Mononuclear cell (primary cell): ENCODE data around the gene RBFOX1. TPM values are rescaled to one million over a fixed set of nuclear protein-coding genes. Genes with fewer than 3 reads are reported as not detected.

Experiments used
- H3K27me3 ChIP-seq: 2 replicates; pipeline ENCODE4 v1.6.0; 2011; ENCODE audit warnings: low read length, control low read depth; ENCODE audit not compliant: insufficient read depth
- H3K4me1 ChIP-seq: 2 replicates; pipeline ENCODE4 v1.5.1; 2011; ENCODE audit warnings: mild to moderate bottlenecking, low read length, control low read depth; ENCODE audit not compliant: insufficient read depth
- H3K4me3 ChIP-seq: 2 replicates; pipeline ENCODE4 v1.5.1; 2011; ENCODE audit warnings: mild to moderate bottlenecking, low read length, moderate library complexity
- H3K9me3 ChIP-seq: 2 replicates; pipeline ENCODE4 v1.5.1; 2011; ENCODE audit warnings: low read depth, mild to moderate bottlenecking, control low read depth, low read length
- total RNA-seq: library from RNA; depleted of rRNA; stranded (reverse); fragments of >200 nt; gene quantifications from one replicate; pipeline ENCODE4 v1.2.3, GENCODE V29; 2012

Gene RBFOX1
- not detected for total RNA-seq

- Histone ChIP-seq H3K9me3 (no peaks in the 10 kb centered on the region), H3K4me1 (no peaks in the 10 kb centered on the region), H3K27me3 (no peaks in the 10 kb centered on the region), H3K4me3 (no peak within 1 kb of the TSS)
Measured at GRCh38 chr16:7332611-7333010, at the start of gene RBFOX1. Gene RBFOX1, plus strand, starts transcription at chr16:7332845.

- no peaks in the 10 kb centered on the region for H3K4me1 ChIP-seq
Measured at GRCh38 chr16:7284780-7285179, 47.9 kb upstream of the RBFOX1 start.

GRCh38 chr16:7285520-7285919 lies 47.1 kb upstream of the RBFOX1 start:
- peaks cover 4% of the 10 kb centered on the region for H3K9me3 ChIP-seq
- no peaks in the 10 kb centered on the region for H3K27me3 ChIP-seq
- H3K4me1 ChIP-seq: no peaks in the 10 kb centered on the region
- H3K4me3 ChIP-seq: no peak overlapping the region

More at GRCh38 chr16:7284780-7285179, 47.9 kb upstream of the RBFOX1 start:
- H3K27me3 ChIP-seq: no peaks in the 10 kb centered on the region
- H3K4me3 ChIP-seq: no peak overlapping the region
- peaks cover 4% of the 10 kb centered on the region for H3K9me3 ChIP-seq

- H3K27me3 ChIP-seq: no peaks in the 10 kb centered on the region
- H3K9me3 ChIP-seq: peaks cover 4% of the 10 kb centered on the region
- H3K4me1 ChIP-seq: no peaks in the 10 kb centered on the region
- H3K4me3 ChIP-seq: no peak overlapping the region
Measured at GRCh38 chr16:7289299-7289698, 43.3 kb upstream of the RBFOX1 start.

- Histone ChIP-seq H3K4me1 (no peaks in the 10 kb centered on the region), H3K4me3 (no peak overlapping the region), H3K9me3 (peaks cover 2% of the 10 kb centered on the region), H3K27me3 (no peaks in the 10 kb centered on the region)
Measured at GRCh38 chr16:7290682-7291081, 42.0 kb upstream of the RBFOX1 start.

GRCh38 chr16:7294020-7294419 lies 38.6 kb upstream of the RBFOX1 start:
- H3K9me3 ChIP-seq: no peaks in the 10 kb centered on the region
- H3K4me1 ChIP-seq: no peaks in the 10 kb centered on the region
- H3K4me3 ChIP-seq: no peak overlapping the region
- no peaks in the 10 kb centered on the region for H3K27me3 ChIP-seq

- Histone ChIP-seq H3K4me3 (no peak overlapping the region), H3K27me3 (peaks cover 21% of the 10 kb centered on the region), H3K9me3 (no peaks in the 10 kb centered on the region), H3K4me1 (no peaks in the 10 kb centered on the region)
Measured at GRCh38 chr16:7303052-7303610, 29.5 kb upstream of the RBFOX1 start.

GRCh38 chr16:7303660-7304200 lies 28.9 kb upstream of the RBFOX1 start:
- peaks cover 21% of the 10 kb centered on the region for H3K27me3 ChIP-seq
- no peaks in the 10 kb centered on the region for H3K4me1 ChIP-seq
- H3K9me3 ChIP-seq: no peaks in the 10 kb centered on the region
- H3K4me3 ChIP-seq: no peak overlapping the region

GRCh38 chr16:7304279-7304678 lies 28.4 kb upstream of the RBFOX1 start:
- Histone ChIP-seq H3K9me3 (no peaks in the 10 kb centered on the region), H3K4me3 (no peak overlapping the region), H3K27me3 (peaks cover 21% of the 10 kb centered on the region), H3K4me1 (no peaks in the 10 kb centered on the region)

GRCh38 chr16:7304958-7305357 lies 27.7 kb upstream of the RBFOX1 start:
- peaks cover 21% of the 10 kb centered on the region for H3K27me3 ChIP-seq
- H3K4me1 ChIP-seq: no peaks in the 10 kb centered on the region
- H3K9me3 ChIP-seq: no peaks in the 10 kb centered on the region
- H3K4me3 ChIP-seq: no peak overlapping the region

- Histone ChIP-seq H3K27me3 (no peaks in the 10 kb centered on the region), H3K4me1 (no peaks in the 10 kb centered on the region), H3K4me3 (no peak overlapping the region), H3K9me3 (no peaks in the 10 kb centered on the region)
Measured at GRCh38 chr16:7313170-7313569, 19.5 kb upstream of the RBFOX1 start.

- Histone ChIP-seq H3K4me3 (no peak overlapping the region), H3K27me3 (no peaks in the 10 kb centered on the region), H3K9me3 (no peaks in the 10 kb centered on the region), H3K4me1 (no peaks in the 10 kb centered on the region)
Measured at GRCh38 chr16:7314163-7314562, 18.5 kb upstream of the RBFOX1 start.

GRCh38 chr16:7315813-7316212 lies 16.8 kb upstream of the RBFOX1 start:
- H3K4me1 ChIP-seq: no peaks in the 10 kb centered on the region
- H3K4me3 ChIP-seq: no peak overlapping the region
- no peaks in the 10 kb centered on the region for H3K9me3 ChIP-seq
- H3K27me3 ChIP-seq: no peaks in the 10 kb centered on the region

- H3K9me3 ChIP-seq: no peaks in the 10 kb centered on the region
- no peaks in the 10 kb centered on the region for H3K4me1 ChIP-seq
- no peak overlapping the region for H3K4me3 ChIP-seq
- H3K27me3 ChIP-seq: no peaks in the 10 kb centered on the region
Measured at GRCh38 chr16:7316281-7316888, 16.3 kb upstream of the RBFOX1 start.

GRCh38 chr16:7317982-7318381 lies 14.7 kb upstream of the RBFOX1 start:
- Histone ChIP-seq H3K4me3 (no peak overlapping the region), H3K4me1 (no peaks in the 10 kb centered on the region), H3K9me3 (no peaks in the 10 kb centered on the region), H3K27me3 (no peaks in the 10 kb centered on the region)

- no peaks in the 10 kb centered on the region for H3K27me3 ChIP-seq
- no peak overlapping the region for H3K4me3 ChIP-seq
- H3K4me1 ChIP-seq: no peaks in the 10 kb centered on the region
- H3K9me3 ChIP-seq: no peaks in the 10 kb centered on the region
Measured at GRCh38 chr16:7318686-7319085, 14.0 kb upstream of the RBFOX1 start.
